Sigmoid colon (tissue), 4 donors: ENCODE results near the gene SLIT1.

Experiments used
- POLR2A ChIP-seq, 2 donors: fragments of 450-650 bp; IDR thresholded peaks; one replicate each; pipeline ENCODE4 v1.6.1; 2016; ENCODE audit warnings: antibody characterized with exemption in 2 of 2, mild to moderate bottlenecking in 2 of 2, moderate library complexity in 2 of 2
- POLR2AphosphoS5 ChIP-seq, 4 donors: sonication (generic); formaldehyde crosslinking; IDR thresholded peaks; one replicate each; pipeline ENCODE4 v1.6.1; 2017; ENCODE audit warnings: antibody characterized with exemption in 4 of 4
- TF ChIP-seq, protein P1 (sequence below), 4 experiments: fragments of 450-650 bp in 3 of 4; fragments of 200-600 bp in 1 of 4; IDR thresholded peaks; one replicate each; pipeline ENCODE4 v1.5.1; 2016 to 2019; ENCODE audit warnings: antibody characterized with exemption in 4 of 4, mild to moderate bottlenecking in 3 of 4, moderate library complexity in 2 of 4

DNA sequence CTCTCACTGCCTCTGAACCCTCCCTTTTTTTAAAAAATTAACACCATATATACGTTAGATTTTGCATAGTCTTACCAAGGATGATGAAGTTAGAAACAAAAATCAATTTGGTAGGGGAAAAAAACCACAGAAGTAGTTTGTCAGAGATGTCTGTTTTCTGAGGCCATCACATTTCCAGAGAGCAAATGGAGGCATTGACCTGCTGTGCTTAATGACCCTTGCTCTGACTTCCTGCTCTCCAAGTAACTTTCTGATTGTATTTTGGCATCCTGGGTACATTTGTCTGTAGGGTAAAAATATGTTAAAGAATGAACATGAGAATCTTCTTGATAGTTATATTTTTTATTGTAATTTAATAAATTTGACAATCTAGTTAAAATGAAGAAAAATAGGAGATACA, 213.5 kb downstream of the SLIT1 start:
- TF ChIP-seq, protein P1, sequence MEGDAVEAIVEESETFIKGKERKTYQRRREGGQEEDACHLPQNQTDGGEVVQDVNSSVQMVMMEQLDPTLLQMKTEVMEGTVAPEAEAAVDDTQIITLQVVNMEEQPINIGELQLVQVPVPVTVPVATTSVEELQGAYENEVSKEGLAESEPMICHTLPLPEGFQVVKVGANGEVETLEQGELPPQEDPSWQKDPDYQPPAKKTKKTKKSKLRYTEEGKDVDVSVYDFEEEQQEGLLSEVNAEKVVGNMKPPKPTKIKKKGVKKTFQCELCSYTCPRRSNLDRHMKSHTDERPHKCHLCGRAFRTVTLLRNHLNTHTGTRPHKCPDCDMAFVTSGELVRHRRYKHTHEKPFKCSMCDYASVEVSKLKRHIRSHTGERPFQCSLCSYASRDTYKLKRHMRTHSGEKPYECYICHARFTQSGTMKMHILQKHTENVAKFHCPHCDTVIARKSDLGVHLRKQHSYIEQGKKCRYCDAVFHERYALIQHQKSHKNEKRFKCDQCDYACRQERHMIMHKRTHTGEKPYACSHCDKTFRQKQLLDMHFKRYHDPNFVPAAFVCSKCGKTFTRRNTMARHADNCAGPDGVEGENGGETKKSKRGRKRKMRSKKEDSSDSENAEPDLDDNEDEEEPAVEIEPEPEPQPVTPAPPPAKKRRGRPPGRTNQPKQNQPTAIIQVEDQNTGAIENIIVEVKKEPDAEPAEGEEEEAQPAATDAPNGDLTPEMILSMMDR (IDR thresholded peaks at IDR 0.05) = no peak
- TF ChIP-seq POLR2AphosphoS5 (IDR thresholded peaks at IDR 0.05) = no peak
- no peak for TF ChIP-seq POLR2A (IDR thresholded peaks at IDR 0.05)
